OCI-LY7 (cell line): ENCODE data around the gene LRP1B. TPM values are rescaled to one million over a fixed set of nuclear protein-coding genes. Genes with fewer than 3 reads are reported as not detected.

Source experiments
- BruUV-seq: library from RNA; stranded (reverse); fragments of 400-500 nt; replicated peaks from 2 replicates; lab custom pipeline; 2021; lab: Mats Ljungman, UMichigan
- CTCF ChIA-PET: fragments of 300-600 bp; sonication (Branson Sonifier 250); formaldehyde crosslinking; loops from one replicate; lab custom pipeline; 2022; ENCODE audit warnings: antibody characterized with exemption; ENCODE audit not compliant: unreplicated experiment; lab: Charles Lee
- POLR2A ChIA-PET: fragments of 300-600 bp; sonication (Branson Sonifier 250); formaldehyde crosslinking; loops from one replicate; lab custom pipeline; 2022; ENCODE audit warnings: antibody characterized with exemption; lab: Charles Lee
- DNase-seq: peaks from one replicate; pipeline ENCODE4 v3.0.0-alpha.2; 2015; ENCODE audit warnings: low spot score
- H2AFZ ChIP-seq: fragments of 200-600 bp; sonication (generic), shearing (Covaris generic); 2 replicates; pipeline ENCODE4 v1.6.1; 2014; ENCODE audit warnings: mild to moderate bottlenecking, antibody characterized with exemption, low read length, moderate library complexity
- H3K27ac ChIP-seq: fragments of 200-600 bp; sonication (generic); 2 replicates; pipeline ENCODE4 v1.5.1; 2014; ENCODE audit warnings: mixed run types, low read depth, mild to moderate bottlenecking, moderate library complexity, low read length, inconsistent platforms; ENCODE audit not compliant: poor library complexity, severe bottlenecking
- H3K36me3 ChIP-seq: fragments of 200-600 bp; sonication (generic); 2 replicates; pipeline ENCODE4 v1.6.1; 2014; ENCODE audit warnings: mild to moderate bottlenecking, antibody characterized with exemption, low read length, moderate library complexity, mixed read lengths; ENCODE audit not compliant: insufficient read depth
- H3K4me1 ChIP-seq: fragments of 200-600 bp; sonication (generic); 2 replicates; pipeline ENCODE4 v1.5.1; 2014; ENCODE audit warnings: mild to moderate bottlenecking, low read length; ENCODE audit not compliant: insufficient read depth, poor library complexity, severe bottlenecking
- H3K4me2 ChIP-seq: fragments of 200-600 bp; sonication (generic); 2 replicates; pipeline ENCODE4 v1.6.1; 2014; ENCODE audit warnings: mild to moderate bottlenecking, low read length
- H3K4me3 ChIP-seq: fragments of 200-600 bp; sonication (generic); 2 replicates; pipeline ENCODE4 v1.5.1; 2014; ENCODE audit warnings: mild to moderate bottlenecking, low read depth, low read length; ENCODE audit not compliant: poor library complexity, severe bottlenecking
- H3K79me2 ChIP-seq: fragments of 200-600 bp; sonication (generic); 2 replicates; pipeline ENCODE4 v1.6.1; 2016; ENCODE audit warnings: low read depth, mild to moderate bottlenecking, low read length, moderate library complexity, mixed read lengths; ENCODE audit not compliant: insufficient read depth
- H3K9me2 ChIP-seq: fragments of 200-600 bp; sonication (generic); 2 replicates; pipeline ENCODE4 v1.6.1; 2016; ENCODE audit warnings: mild to moderate bottlenecking, low read length, mixed read lengths; ENCODE audit not compliant: insufficient read depth
- H3K9me3 ChIP-seq: fragments of 200-600 bp; sonication (generic); 2 replicates; pipeline ENCODE4 v1.6.1; 2014; ENCODE audit warnings: mild to moderate bottlenecking, mixed run types, low read length, mixed read lengths
- H4K20me1 ChIP-seq: fragments of 200-600 bp; sonication (generic); 2 replicates; pipeline ENCODE4 v1.6.1; 2014; ENCODE audit warnings: mild to moderate bottlenecking, antibody characterized with exemption, low read length, moderate library complexity, mixed read lengths; ENCODE audit not compliant: insufficient read depth
- CTCF ChIP-seq: fragments of 200-600 bp; sonication (generic); conservative IDR thresholded peaks from 2 replicates; pipeline ENCODE4 v1.5.1; 2014; ENCODE audit warnings: mild to moderate bottlenecking, antibody characterized with exemption, low read length, moderate library complexity, mixed read lengths
- EZH2phosphoT487 ChIP-seq: fragments of 200-600 bp; sonication (generic); IDR thresholded peaks from 2 replicates; pipeline ENCODE4 v1.6.1; 2018; ENCODE audit warnings: low read depth, borderline replicate concordance, mild to moderate bottlenecking, mixed run types, antibody characterized with exemption, low read length, moderate library complexity, mixed read lengths
- intact Hi-C: fragments of 100-400 bp; cut with micrococcal nuclease; formaldehyde crosslinking; loops from one replicate; pipeline ENCODE4 v1.10.0; 2022; ENCODE audit not compliant: unreplicated experiment
- total RNA-seq, 2 experiments: library from RNA; depleted of rRNA in 1 of 2; stranded (reverse); fragments of >200 nt in 1 of 2; shearing (Covaris generic) in 1 of 2; gene quantifications; 2 replicates each; pipeline ENCODE4 v1.2.3, GENCODE V29; 2014 to 2022

Gene LRP1B
- total RNA-seq, 2 experiments from 2014 or later, result not detected

- Histone ChIP-seq H3K4me3 (no peak overlapping the region), H3K9me2 (no peaks in the 10 kb centered on the region), H4K20me1 (no peaks in the 10 kb centered on the region), H2AFZ (no peak overlapping the region), H3K27ac (no peak overlapping the region), H3K79me2 (no peaks in the 10 kb centered on the region), H3K4me1 (no peaks in the 10 kb centered on the region), H3K36me3 (no peaks in the 10 kb centered on the region), H3K4me2 (no peak overlapping the region), H3K9me3 (no peaks in the 10 kb centered on the region)
- TF ChIP-seq EZH2phosphoT487 (no peak), CTCF (no peak)
- CTCF ChIA-PET, result no interaction called here
- intact Hi-C loops, result no loop called here
- no peak for DNase-seq
- POLR2A ChIA-PET, result no interaction called here
- no TSS peak for BruUV-seq
Observed at GRCh38 chr2:140247451-140248195, 1883.2 kb downstream of the LRP1B start.

GRCh38 chr2:140246957-140247356, 1883.9 kb downstream of the LRP1B start:
- BruUV-seq, result no TSS peak
- Histone ChIP-seq H3K4me1 (no peaks in the 10 kb centered on the region), H3K4me3 (no peak overlapping the region), H3K79me2 (no peaks in the 10 kb centered on the region), H3K9me2 (no peaks in the 10 kb centered on the region), H3K27ac (no peak overlapping the region), H4K20me1 (no peaks in the 10 kb centered on the region), H3K4me2 (no peak overlapping the region), H2AFZ (no peak overlapping the region), H3K36me3 (no peaks in the 10 kb centered on the region), H3K9me3 (no peaks in the 10 kb centered on the region)
- DNase-seq, result no peak
- ChIA-PET POLR2A (no interaction called here), CTCF (no interaction called here)
- intact Hi-C loops, result no loop called here
- TF ChIP-seq CTCF, result no peak
- no peak for TF ChIP-seq EZH2phosphoT487

GRCh38 chr2:140246058-140246457, 1884.8 kb downstream of the LRP1B start:
- no TSS peak for BruUV-seq
- CTCF ChIA-PET, result no interaction called here

More at GRCh38 chr2:140246058-140246457, 1884.8 kb downstream of the LRP1B start:
- no peak for TF ChIP-seq EZH2phosphoT487
- TF ChIP-seq CTCF, result no peak
- no peak overlapping the region for H3K27ac ChIP-seq
- no peaks in the 10 kb centered on the region for H3K36me3 ChIP-seq
- POLR2A ChIA-PET, result no interaction called here
- no peak overlapping the region for H3K4me3 ChIP-seq
- H3K4me1 ChIP-seq, result no peaks in the 10 kb centered on the region
- no peak overlapping the region for H2AFZ ChIP-seq
- H4K20me1 ChIP-seq, result no peaks in the 10 kb centered on the region
- H3K4me2 ChIP-seq, result no peak overlapping the region
- H3K79me2 ChIP-seq, result no peaks in the 10 kb centered on the region
- no peak for DNase-seq
- no peaks in the 10 kb centered on the region for H3K9me3 ChIP-seq
- no peaks in the 10 kb centered on the region for H3K9me2 ChIP-seq
- intact Hi-C loops, result no loop called here
